ENCODE measurements around the gene RABEP1.

DNA sequence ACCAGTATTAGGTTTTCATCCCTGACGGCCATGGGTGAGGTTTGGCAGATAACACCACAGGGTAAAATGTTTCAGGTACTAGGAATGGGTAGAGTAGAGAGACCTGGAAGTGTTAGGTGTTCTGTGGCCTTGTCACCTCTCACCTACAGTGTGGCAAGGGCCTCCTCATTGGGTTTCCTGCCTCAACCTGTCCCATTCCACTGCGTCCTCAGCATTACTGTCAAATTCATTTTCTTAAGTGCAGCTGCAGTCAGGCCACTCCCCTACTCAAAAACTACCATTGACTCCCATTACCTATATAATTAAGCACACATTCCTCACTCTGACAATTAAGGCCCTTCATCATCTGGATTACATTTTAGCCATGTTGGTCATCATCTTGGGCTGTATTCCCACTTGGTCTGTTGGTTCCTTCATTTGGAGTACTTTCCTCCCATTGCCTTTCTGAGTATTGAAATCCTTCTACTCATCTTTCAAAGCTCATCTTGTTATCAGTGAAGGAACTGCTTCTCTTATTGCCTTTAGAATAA, 72.9 kb downstream of the RABEP1 start:
- TF ChIP-seq CTCF (IDR thresholded peaks at IDR 0.05) (no peak), POLR2A (IDR thresholded peaks at IDR 0.05) (no peak)

Data from testis (tissue), 2 donors.